HCT116 (cell line): Measurements from ENCODE around the gene ANKMY2. TPM values are rescaled to one million over a fixed set of nuclear protein-coding genes. Genes with fewer than 3 reads are reported as not detected.

Experiments used
- total RNA-seq: library from RNA; stranded (reverse); gene quantifications from one replicate; pipeline ENCODE4 v1.2.1, GENCODE V29; 2021; ENCODE audit not compliant: unreplicated experiment

Gene ANKMY2
- total RNA-seq, 1 experiment from 2014 or later = 24.9 TPM

Other genes with a start within 250 kb of the ANKMY2 start
- gene CRPPA, start 224.2 kb downstream of the ANKMY2 start, total RNA-seq = 1.6 TPM
- 0.20 TPM for gene SOSTDC1, start 180.0 kb downstream of the ANKMY2 start, total RNA-seq
- gene LRRC72, start 118.9 kb downstream of the ANKMY2 start, total RNA-seq = not detected
- gene BZW2, start 427 bp upstream of the ANKMY2 start, total RNA-seq = 119 TPM
- 18.5 TPM for gene TSPAN13, start 108.0 kb upstream of the ANKMY2 start, total RNA-seq
- 0.93 TPM for gene AGR2, start 159.2 kb upstream of the ANKMY2 start, total RNA-seq
- gene AGR3, start 236.2 kb upstream of the ANKMY2 start, total RNA-seq = not detected